Ectodermal cell (in vitro differentiated cells): Measurements from ENCODE around the gene UBASH3A. TPM values are rescaled to one million over a fixed set of nuclear protein-coding genes. Genes with fewer than 3 reads are reported as not detected.

ENCODE experiments used
- H3K27ac ChIP-seq: 2 replicates; pipeline ENCODE4 v1.7.0; 2013; ENCODE audit warnings: mild to moderate bottlenecking, low read depth, low read length; ENCODE audit not compliant: insufficient read depth, poor library complexity, severe bottlenecking
- H3K27me3 ChIP-seq: 2 replicates; pipeline ENCODE4 v1.7.0; 2013; ENCODE audit warnings: mild to moderate bottlenecking, low read length; ENCODE audit not compliant: insufficient read depth, control insufficient read depth, poor library complexity, severe bottlenecking
- H3K36me3 ChIP-seq: one replicate; pipeline ENCODE4 v1.7.0; 2013; ENCODE audit warnings: low read length; ENCODE audit not compliant: control insufficient read depth, insufficient read depth
- H3K4me1 ChIP-seq: one replicate; pipeline ENCODE4 v1.7.0; 2013; ENCODE audit warnings: low read length; ENCODE audit not compliant: control insufficient read depth, insufficient read depth
- H3K4me3 ChIP-seq: 2 replicates; pipeline ENCODE4 v1.7.0; 2013; ENCODE audit warnings: low read depth, low read length, control low read depth; ENCODE audit not compliant: insufficient read depth
- H3K9me3 ChIP-seq: 2 replicates; pipeline ENCODE4 v1.7.0; 2013; ENCODE audit warnings: mild to moderate bottlenecking, low read length, moderate library complexity; ENCODE audit not compliant: control insufficient read depth
- WGBS, 2 experiments: methylation state at CpG; one replicate each; pipeline ENCODE4 v1.1.7; 2013; ENCODE audit warnings: missing lambda C conversion rate in 2 of 2; 5-methylcytosine and 5-hydroxymethylcytosine counted together
- polyA plus RNA-seq, 4 experiments: library from polyadenylated mRNA; stranded (reverse); fragments of 50-300 nt; gene quantifications; one replicate each; pipeline ENCODE4 v1.2.3, GENCODE V29; 2013

UBASH3A gene
- polyA plus RNA-seq (2013, experiment 1 of 4), result not detected
- polyA plus RNA-seq (2013, experiment 2 of 4), result not detected
- polyA plus RNA-seq (2013, experiment 3 of 4), result not detected
- polyA plus RNA-seq (2013, experiment 4 of 4), result not detected

GRCh38 chr21:42403611-42404231 is at the start of gene UBASH3A:
TSS of gene UBASH3A (plus strand) at chr21:42403902. CDS start at chr21:42403946, 44 bp downstream.
- H3K27me3 ChIP-seq, result no peaks in the 10 kb centered on the region
- H3K27ac ChIP-seq, result no peak within 1 kb of the TSS
- no peaks in the 10 kb centered on the region for H3K9me3 ChIP-seq
- no peaks in the 10 kb centered on the region for H3K4me1 ChIP-seq
- no peak within 1 kb of the TSS for H3K4me3 ChIP-seq
- 92% methylated on average over 21 of the region's 21 CpGs for WGBS, 2 experiments
- H3K36me3 ChIP-seq, result no peaks in the 10 kb centered on the region

- Histone ChIP-seq H3K27me3 (no peaks in the 10 kb centered on the region), H3K27ac (no peak overlapping the region)
- WGBS, 2 experiments, result 86 to 96% methylated on average over 2 of the region's 2 CpGs
Measured at GRCh38 chr21:42356046-42356445, 47.7 kb upstream of the UBASH3A start.

GRCh38 chr21:42356650-42357049 is 47.1 kb upstream of the UBASH3A start:
- Histone ChIP-seq H3K4me3 (no peak overlapping the region), H3K27ac (no peak overlapping the region), H3K27me3 (no peaks in the 10 kb centered on the region), H3K9me3 (no peaks in the 10 kb centered on the region), H3K36me3 (no peaks in the 10 kb centered on the region), H3K4me1 (no peaks in the 10 kb centered on the region)
- WGBS, 2 experiments, result 71 to 77% methylated on average over 6 of the region's 6 CpGs

More at GRCh38 chr21:42356046-42356445, 47.7 kb upstream of the UBASH3A start:
- H3K4me3 ChIP-seq, result no peak overlapping the region
- H3K4me1 ChIP-seq, result no peaks in the 10 kb centered on the region
- no peaks in the 10 kb centered on the region for H3K36me3 ChIP-seq
- H3K9me3 ChIP-seq, result no peaks in the 10 kb centered on the region

GRCh38 chr21:42357307-42357706 is 46.4 kb upstream of the UBASH3A start:
- H3K27ac ChIP-seq, result no peak overlapping the region
- no peak overlapping the region for H3K4me3 ChIP-seq
- no peaks in the 10 kb centered on the region for H3K36me3 ChIP-seq
- H3K9me3 ChIP-seq, result no peaks in the 10 kb centered on the region
- H3K4me1 ChIP-seq, result no peaks in the 10 kb centered on the region
- WGBS, 2 experiments, result 94 to 96% methylated on average over 3 of the region's 3 CpGs
- no peaks in the 10 kb centered on the region for H3K27me3 ChIP-seq

GRCh38 chr21:42358261-42358660 is 45.4 kb upstream of the UBASH3A start:
- Histone ChIP-seq H3K4me1 (no peaks in the 10 kb centered on the region), H3K4me3 (no peak overlapping the region), H3K27me3 (no peaks in the 10 kb centered on the region), H3K27ac (no peak overlapping the region), H3K36me3 (no peaks in the 10 kb centered on the region), H3K9me3 (no peaks in the 10 kb centered on the region)
- WGBS, 2 experiments, result 93 to 94% methylated on average over 12 of the region's 12 CpGs

GRCh38 chr21:42358937-42359336 is 44.8 kb upstream of the UBASH3A start:
- no peaks in the 10 kb centered on the region for H3K9me3 ChIP-seq
- H3K27ac ChIP-seq, result no peak overlapping the region
- H3K4me3 ChIP-seq, result no peak overlapping the region
- no peaks in the 10 kb centered on the region for H3K27me3 ChIP-seq
- WGBS, 2 experiments, result 89 to 92% methylated on average over 13 of the region's 13 CpGs
- H3K4me1 ChIP-seq, result no peaks in the 10 kb centered on the region
- H3K36me3 ChIP-seq, result no peaks in the 10 kb centered on the region

- WGBS, 2 experiments, result 77 to 80% methylated on average over 2 of the region's 2 CpGs
- H3K9me3 ChIP-seq, result no peaks in the 10 kb centered on the region
- no peak overlapping the region for H3K4me3 ChIP-seq
- H3K4me1 ChIP-seq, result no peaks in the 10 kb centered on the region
- no peaks in the 10 kb centered on the region for H3K27me3 ChIP-seq
- H3K27ac ChIP-seq, result no peak overlapping the region
- no peaks in the 10 kb centered on the region for H3K36me3 ChIP-seq
Measured at GRCh38 chr21:42360317-42360716, 43.4 kb upstream of the UBASH3A start.

GRCh38 chr21:42361286-42361685 is 42.4 kb upstream of the UBASH3A start:
- Histone ChIP-seq H3K27ac (no peak overlapping the region), H3K4me3 (no peak overlapping the region), H3K9me3 (no peaks in the 10 kb centered on the region), H3K4me1 (peaks cover 3% of the 10 kb centered on the region), H3K27me3 (no peaks in the 10 kb centered on the region), H3K36me3 (no peaks in the 10 kb centered on the region)
- WGBS, 2 experiments, result 77 to 79% methylated on average over 7 of the region's 7 CpGs

GRCh38 chr21:42362198-42362597 is 41.5 kb upstream of the UBASH3A start:
- H3K27ac ChIP-seq, result no peak overlapping the region
- no peaks in the 10 kb centered on the region for H3K9me3 ChIP-seq
- H3K4me3 ChIP-seq, result no peak overlapping the region
- H3K36me3 ChIP-seq, result no peaks in the 10 kb centered on the region
- 91% methylated on average over 12 of the region's 12 CpGs for WGBS, 2 experiments
- no peaks in the 10 kb centered on the region for H3K27me3 ChIP-seq
- H3K4me1 ChIP-seq, result peaks cover 3% of the 10 kb centered on the region

- Histone ChIP-seq H3K9me3 (no peaks in the 10 kb centered on the region), H3K4me3 (no peak overlapping the region), H3K4me1 (peaks cover 3% of the 10 kb centered on the region), H3K27ac (no peak overlapping the region), H3K27me3 (no peaks in the 10 kb centered on the region), H3K36me3 (no peaks in the 10 kb centered on the region)
- WGBS, 2 experiments, result 91 to 95% methylated on average over 8 to 9 of the region's 9 CpGs
Measured at GRCh38 chr21:42362700-42363099, 41.0 kb upstream of the UBASH3A start.
